NT2/D1 (cell line): Measurements from ENCODE around the gene GRHPR.

Experiments
- YY1 ChIP-seq: IDR thresholded peaks from 2 replicates; pipeline ENCODE4 v1.6.1; 2011; ENCODE audit not compliant: insufficient read length, insufficient read depth
- ZNF274 ChIP-seq: IDR thresholded peaks from 2 replicates; pipeline ENCODE4 v1.6.1; 2011; ENCODE audit warnings: mild to moderate bottlenecking, low read depth, low read length

- TF ChIP-seq YY1 (no peak), ZNF274 (no peak)
Measured at GRCh38 chr9:37429441-37430285, 7.2 kb downstream of the GRHPR start.
